CD1c-positive myeloid dendritic cell (primary cell): ENCODE results near the gene RGMA.

Experiments
- DNase-seq: peaks from one replicate; pipeline ENCODE4 v3.0.0-alpha.2; 2016; ENCODE audit errors: extremely low spot score

Gene RGMA

DNA sequence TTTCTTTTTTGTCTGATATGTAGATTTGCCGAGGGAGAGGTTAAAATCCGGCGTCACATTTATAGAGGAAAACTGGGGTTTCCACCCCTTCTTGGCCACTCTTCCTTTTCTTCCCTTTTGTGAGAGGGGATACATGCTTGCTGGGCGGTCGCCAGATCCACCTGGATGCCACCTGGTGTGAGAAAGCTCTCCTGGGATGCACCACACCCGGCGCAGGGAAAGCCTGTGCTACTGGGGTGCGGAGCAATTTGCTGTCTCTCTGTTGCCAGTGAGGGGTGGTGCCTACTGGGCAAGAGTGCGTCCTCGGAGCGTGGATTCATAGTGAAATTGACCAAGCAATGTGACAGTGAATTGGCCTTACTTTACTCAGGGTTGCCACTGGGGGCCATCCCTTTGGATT lies 2.5 kb upstream of the RGMA start:
- no peak for DNase-seq

DNA sequence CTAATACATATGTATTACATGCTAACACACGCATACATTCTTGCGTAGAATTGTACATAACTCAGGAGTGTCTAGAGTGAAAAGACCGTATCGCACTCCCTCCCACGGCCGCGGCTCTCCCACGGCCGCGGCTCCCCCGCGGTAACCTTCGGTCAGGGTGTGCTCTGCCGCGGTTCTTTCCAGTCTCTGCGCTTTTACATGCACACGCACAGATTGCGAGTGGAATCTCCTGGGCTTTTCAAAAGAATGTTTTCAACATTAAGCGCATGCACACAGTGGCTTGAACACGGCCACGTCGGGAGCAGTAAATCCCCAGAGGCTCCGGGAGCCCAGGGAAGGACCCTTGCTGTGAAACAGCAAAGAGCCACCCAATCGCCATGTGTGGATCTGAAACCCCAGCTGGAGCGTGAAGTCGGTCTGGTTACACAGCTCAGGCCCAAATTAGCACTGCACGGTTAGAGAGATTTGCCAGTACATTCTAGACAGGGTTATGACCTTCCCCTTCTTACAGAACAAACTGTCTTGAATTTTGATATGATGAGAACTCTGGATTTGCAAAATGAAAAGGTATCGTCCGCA lies 805 bp upstream of the RGMA start:
- no peak for DNase-seq

DNA sequence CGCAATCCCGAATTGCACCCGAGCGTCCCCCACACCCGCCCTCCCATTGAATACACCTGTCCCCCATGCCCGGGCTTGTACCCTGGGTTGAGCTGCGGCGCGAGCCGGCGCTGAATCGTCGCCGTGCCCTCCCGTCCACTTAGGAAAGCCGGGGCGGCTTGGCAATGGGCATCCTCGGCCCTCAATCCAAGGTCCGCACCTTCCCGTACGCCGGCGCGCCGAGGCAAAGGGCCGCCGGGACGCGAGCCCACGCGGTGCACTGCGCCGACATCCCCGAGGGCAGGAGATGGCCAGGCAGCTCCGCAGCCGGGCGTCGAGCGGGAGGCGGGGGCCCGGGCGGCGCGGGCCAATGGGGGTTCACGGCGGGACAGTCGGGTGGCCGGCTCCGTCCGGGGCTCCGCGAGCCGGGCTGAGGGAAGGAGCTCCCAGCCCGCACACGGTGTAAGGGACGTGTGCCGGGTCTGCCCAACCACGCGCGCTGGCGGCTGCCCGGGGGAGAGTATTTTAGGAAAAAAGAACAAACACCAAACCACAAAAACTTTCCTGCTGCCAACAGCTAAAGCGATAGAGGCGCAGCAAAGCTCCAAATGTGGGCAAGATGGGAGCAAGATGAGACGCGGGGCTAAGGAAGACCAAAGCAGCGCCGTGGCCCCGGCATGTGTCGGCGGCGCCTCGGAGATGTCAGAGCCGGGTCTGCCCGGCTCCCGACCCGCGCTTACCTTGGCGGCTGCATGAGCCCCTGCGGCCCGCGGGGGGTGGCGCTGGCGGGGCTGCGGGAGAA lies 621 bp downstream of the RGMA start:
- DNase-seq, result peak; percentile 2

DNA sequence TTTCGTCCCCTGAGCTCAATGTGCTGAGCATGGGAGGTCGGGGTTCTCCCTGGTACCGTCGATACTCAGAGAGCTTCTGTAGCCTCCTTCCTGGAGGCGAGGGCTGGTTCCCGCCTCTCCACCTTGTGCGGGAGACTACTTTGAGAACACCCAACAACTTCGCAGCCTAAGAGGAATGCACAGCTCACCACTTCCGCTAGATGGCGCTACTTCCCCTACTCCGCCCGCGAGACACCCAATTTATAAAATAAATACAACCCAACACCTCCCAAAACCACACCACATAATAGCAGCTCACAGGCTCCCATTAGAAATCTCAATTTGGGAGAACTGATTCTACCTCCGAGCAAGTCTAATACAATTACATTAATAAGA lies 1.2 kb downstream of the RGMA start:
- peak; percentile 78 for DNase-seq

DNA sequence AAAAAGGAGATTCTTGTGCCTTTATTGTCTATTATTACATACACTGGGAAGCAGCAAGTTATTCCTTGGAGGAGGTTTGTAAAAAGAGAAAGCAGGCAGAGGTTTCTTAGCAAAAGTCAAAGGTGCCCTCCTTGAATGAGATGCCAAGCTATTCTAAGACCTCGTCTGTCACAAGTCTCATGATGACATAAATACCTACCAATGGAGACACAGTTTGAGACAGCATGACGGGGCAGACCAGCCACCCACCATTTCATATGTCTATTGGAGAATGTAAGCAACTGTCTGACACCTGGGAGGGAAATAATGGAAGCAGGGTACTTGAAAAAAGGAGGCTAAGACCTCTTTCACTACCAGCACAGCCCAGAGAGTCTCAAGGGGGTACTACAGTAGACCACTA lies 2.2 kb downstream of the RGMA start:
- no peak for DNase-seq

DNA sequence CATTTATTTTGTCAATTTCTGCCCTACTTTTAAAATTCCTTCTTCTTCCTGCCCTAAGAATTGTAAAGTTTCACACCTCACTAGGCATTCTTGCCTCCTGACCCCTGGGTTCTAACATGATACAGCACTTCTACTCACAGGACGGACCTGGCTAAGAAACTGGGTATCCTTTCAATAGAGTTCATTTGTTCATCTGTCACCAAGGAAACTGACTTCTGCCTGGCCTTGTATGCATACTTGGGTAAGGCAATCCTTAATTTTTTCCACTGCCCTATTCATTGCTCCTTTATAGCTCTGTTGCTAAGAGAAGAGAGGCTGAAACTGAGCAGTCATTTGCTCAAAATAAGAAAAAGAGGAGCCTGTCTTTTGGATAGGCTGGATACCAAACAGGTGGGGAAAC lies 3.3 kb downstream of the RGMA start:
- DNase-seq, result no peak

DNA sequence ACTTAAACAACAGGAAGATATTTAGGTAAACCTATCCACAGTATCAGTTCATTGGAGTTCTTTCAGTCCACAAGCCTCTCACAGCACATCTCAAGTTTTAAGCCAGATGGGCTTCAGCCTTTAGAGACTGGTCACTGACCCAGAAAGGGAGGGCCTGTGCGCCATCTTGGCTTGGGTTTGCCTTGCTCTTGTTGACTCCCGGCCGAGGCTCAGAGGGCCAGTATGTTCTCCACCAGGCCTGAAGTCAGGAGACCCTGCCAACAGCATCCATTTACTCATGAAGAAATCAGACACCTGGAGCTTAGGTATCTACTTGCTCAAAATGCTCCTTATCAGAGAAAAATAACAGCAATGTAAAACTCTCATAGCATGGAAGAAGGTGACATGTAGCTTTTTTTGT lies 6.2 kb downstream of the RGMA start:
- DNase-seq, result no peak

DNA sequence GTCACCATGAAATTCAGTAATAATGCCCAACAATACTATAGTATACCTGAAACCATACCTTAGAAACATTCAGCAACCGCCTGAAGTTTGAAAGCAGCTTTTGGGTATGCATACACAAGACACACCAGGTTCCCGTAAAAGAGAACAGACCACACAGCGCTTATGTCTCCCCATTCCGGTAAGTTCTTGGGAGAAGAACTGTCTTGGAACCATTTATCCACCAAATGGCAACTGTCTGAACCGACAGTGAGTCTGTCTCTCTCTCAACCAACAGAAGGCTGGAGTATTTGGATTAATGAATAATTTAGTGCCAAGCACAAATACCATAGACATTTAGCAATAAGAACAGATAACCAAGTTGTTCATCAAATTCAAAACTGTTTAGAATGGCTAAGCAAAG lies 7.6 kb downstream of the RGMA start:
- DNase-seq, result no peak

DNA sequence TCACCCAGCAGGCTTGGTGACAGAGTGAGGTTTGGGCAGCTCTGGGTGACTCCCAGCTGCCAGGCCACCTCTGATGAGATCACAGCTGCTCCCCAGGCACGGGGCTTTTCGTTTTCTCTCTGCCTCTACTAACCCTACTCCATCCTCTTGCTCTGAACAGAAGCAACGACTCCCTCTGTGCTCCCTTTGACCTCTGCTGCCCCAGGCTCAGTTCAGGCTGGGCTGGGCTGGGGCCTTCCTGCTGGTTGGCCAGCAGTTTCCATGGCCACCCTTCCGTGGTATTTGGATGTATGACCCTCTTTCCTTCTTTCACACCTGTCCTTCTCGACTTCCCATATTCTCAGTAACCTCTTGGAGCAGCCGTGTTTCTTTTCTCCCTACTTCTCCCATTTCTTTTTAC lies 8.6 kb downstream of the RGMA start:
- DNase-seq, result no peak

DNA sequence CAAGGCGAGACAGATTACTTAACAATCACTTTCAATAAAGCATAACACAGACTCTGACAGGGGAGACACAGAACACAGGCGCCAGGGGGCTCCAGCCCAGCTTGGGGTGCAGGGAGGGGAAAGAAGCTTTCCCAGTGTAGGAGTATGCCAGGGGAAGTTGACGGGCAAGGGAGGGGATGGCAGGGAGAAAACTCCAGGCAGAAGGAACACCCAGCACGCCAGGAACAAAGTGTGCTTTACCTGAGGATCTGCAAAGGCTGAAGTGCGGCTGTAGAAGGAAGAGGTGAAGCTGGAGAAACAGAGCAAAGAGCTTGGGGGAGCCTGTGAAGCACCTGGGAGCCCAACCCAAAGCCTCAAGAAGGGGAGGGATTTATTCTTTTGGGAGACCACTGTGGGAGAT lies 12.1 kb downstream of the RGMA start:
- no peak for DNase-seq

DNA sequence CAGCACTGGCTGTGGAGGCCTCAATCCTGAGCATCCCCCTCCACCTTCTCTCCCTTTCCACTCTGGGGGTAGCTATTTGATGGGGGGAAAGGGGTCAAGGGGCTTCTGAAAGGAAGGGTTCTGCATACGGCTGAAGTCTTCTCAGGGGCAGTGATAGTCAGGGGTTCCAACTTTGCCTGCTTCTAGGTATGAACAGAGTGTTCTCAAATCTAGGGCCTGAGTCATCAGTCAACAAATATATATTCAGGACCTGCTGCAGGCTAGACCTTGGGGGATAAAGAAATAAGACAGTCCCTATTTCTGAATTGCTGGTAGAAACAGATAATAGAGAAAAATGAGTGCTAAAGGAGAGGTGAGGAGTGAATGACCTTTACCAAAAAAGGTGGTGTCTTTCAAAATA lies 12.8 kb downstream of the RGMA start:
- no peak for DNase-seq

DNA sequence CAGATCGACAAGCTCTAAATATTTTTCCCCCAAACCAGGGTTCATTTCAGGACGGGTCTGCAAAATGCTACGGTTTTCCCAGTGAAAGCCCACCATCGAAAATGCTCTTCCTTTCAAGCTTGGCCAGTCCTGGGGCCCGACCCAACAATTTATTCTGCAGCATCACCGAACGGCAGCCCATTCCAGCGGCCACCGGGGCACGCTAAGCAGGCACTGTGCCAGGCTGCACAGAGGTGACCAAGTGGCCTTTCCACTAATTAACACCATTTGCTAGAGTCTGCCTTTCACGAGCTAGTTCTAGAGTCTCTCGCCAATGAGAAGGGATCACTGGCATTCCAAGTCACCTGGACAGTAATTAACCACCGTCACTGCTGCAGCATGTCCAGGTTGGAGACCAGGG lies 14.4 kb downstream of the RGMA start:
- no peak for DNase-seq

DNA sequence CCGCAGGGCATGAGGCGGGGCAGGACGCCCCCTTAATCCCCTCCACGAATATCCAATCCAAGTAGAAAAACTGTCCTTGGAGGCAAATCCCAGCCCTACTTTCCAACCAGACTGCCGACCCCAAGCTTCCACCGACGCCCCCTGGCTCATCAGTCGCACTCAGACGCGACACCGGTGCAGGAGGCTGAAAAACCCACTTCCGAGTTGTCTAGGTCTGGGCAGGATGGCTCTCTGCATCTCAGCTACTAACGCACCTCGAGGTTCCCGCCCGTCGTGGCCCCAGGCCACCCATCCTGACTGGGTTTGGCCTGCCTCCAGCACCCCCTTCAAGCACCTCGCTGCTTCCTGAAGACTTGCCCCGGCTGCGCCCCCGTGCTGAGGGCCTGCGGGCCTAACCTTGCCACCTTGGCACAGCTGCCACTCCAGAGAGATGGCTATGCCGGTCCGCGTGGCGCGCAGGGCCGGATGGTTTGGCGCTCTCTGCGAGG lies 15.5 kb downstream of the RGMA start:
- DNase-seq, result no peak

DNA sequence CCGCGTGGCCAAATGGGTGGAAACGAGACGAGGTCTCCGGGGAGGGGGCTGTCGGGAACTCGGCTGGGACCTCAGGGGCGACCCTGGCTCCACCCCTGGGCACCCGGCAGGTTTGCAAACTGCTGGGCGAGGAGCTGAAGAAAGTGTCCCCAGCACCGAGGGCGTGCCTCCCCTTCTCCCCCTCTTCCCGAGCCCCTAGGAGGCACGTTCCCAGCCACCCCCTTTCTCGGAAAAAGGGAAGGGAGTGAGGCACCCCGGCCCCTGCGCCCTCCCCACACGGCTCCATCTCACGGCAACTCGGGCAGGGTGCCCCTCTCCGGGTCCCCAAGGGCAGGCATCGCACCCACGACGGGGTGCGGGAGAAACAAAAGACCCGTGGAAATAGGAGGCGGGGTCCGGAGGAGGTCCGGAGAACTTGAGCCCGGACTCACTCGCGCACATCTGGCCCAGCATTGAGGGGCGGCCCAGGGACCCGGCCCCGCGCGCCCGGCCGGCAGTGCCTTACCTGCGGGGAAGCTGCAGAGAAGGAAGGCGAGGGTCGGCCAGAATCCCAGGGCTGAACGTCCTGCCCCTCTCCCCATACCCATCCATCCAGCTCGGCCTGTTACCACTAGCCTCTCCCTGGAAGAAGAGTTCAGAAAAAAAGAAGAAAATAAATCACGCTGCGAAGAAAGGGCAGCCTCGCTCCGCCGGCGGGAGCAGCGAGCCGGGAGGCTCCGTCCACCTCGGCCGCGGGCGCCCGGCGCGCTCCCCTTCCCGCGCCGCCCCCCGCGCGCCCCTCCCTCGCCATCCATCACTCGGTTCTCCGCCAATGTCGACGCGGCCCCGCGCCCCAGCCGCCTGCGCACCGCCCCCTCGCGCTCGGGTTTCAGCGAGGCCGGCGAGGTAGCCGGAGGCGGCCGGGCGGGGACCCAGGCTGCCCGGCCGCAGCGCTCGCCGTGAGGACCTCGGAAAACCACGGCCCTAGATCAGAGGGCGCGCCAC lies 16.3 kb downstream of the RGMA start:
- no peak for DNase-seq

DNA sequence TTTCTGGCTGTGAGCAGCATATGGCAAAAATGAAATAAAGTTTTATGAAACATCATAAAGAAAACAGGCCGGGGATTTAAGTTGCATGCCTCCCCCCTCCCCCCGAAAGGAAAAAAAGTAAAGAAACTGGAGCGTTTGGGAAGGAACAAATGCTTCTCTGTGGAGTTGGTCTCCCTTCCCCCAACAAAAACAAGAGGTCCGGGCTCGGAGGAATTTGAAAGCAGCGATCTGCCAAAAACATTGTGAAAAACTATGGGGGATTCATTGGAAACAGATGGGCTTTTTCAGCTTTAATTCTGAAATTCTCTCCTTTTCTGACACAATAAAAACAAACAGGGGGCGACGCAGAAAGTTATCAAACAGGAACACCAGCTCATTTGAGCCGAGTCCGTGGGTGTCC lies 17.0 kb downstream of the RGMA start:
- no peak for DNase-seq

DNA sequence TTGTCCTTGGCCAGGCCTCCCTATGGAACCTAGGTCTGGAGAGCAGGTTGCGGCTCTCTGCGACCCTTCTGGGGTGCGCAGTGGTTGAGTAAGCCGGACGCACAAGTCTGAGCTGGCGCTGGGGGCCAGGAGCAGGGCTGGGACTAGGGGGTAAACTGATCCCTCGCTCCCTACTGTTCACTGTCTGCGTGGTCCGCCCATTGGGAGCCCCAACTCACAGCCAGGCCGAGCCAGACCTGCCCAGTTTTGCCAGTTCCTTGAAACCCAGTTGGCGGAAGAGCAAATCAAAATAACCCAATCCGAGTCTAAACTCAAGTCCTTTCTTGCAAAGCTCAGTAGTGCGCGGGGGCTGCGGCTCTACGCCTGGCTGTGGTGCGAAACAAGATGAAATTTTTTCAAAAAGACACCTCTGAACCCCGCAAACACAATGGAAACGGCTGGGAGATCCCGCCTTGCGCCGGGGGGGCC lies 17.5 kb downstream of the RGMA start:
- no peak for DNase-seq

DNA sequence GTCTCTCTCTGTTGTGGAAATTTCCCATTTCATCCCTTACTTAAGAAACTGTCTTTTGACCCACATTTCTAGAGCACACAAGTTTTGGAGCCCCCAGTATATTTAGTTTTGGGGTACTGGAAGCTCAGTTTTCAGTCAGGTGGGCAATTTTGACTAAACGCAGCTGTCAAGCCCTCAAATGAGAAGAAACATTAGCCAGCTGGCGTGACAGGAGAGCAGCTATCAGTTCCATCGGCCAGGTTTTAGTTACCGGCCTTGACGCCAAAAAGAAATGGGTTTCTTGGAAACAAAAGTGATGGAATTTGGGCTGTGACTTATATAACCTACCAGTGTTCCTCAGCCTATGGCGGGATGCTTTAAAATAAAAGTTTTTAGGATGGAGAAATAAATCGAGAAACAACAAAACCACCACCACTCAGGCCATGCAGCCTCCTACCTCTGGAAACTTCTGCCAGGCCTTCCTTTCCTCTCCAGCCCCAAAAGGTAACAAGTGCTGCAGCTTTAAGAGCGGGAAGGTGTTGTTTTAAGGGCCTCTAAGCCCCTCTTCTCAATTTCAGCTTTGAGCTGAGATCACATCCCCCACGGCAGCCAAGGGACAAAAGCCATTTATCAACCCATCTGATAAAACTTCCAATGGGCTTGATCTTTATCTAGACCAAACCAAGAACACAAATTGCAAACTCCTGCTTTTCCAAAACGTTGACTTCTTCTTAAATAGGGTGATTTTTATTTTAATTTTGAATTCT lies 18.3 kb downstream of the RGMA start:
- DNase-seq, result no peak

DNA sequence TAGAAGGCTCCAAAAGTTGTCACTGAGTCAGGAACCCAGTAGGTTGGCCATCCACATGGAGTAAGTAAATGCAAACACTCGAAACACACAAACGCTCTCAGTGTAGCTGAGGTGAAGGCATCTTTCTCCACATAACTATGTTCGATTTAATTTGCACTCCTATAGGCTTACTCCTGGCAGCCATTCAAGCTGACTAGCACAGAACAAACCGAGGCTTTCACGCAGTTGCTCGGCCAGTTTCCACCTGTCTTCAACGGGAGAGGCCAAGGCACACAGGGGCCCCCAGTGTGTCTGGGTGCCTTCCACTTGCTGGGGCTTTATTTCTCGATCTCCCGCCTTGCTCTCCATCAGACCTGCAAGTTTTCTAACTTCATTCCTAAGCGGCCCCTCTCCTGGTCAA lies 18.9 kb downstream of the RGMA start:
- no peak for DNase-seq

DNA sequence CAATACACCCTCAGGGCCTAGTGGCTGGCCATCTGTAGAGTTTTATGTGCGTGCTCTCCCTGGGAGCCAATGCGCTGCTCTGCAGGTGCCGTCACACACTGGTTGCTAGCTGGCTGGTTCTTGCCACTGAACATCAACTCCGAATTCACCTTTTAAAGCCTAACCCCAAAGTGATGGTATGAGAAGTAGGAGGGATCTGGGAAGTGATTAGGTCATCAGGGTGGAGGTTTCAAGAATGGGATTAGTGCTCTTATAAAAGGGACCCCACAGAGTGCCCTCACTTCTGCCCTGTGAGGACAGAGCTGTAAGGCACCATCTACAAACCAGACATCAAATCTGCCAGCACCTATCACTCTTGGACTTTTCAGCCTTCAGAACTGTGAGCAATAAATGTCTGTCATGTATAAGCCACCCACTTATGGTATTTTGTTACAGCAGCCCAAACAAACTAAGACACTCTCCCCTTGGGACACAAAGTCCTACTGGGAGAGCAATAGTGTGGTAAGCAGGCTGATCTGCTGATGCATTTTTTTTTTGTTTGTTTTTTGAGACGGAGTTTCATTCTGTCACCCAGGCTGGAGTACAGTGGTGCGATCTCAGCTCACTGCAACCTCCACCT lies 20.3 kb downstream of the RGMA start:
- DNase-seq, result no peak

DNA sequence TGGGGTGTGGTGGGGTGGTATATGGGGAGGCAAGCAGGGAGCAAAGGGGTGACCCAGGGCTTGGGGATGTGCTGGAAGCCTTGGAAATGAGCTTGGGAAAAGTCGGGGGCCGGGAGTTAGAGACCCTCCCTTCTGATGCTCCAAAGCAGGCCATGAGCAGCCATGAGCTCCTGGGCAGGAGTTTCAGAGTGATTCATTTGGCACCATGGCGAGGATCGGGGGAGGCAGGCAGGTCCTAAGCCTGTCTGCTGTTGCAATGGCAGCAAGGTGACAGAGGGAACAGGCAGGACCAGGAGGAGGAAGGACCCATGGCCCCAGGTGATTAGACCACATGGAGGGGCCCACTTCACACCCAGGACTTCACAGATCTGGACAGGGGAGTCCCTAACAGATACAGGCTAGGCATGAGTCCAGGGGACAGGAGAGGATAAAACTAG lies 21.3 kb downstream of the RGMA start:
- no peak for DNase-seq
